ENCODE data around the gene NCLN.

DNA sequence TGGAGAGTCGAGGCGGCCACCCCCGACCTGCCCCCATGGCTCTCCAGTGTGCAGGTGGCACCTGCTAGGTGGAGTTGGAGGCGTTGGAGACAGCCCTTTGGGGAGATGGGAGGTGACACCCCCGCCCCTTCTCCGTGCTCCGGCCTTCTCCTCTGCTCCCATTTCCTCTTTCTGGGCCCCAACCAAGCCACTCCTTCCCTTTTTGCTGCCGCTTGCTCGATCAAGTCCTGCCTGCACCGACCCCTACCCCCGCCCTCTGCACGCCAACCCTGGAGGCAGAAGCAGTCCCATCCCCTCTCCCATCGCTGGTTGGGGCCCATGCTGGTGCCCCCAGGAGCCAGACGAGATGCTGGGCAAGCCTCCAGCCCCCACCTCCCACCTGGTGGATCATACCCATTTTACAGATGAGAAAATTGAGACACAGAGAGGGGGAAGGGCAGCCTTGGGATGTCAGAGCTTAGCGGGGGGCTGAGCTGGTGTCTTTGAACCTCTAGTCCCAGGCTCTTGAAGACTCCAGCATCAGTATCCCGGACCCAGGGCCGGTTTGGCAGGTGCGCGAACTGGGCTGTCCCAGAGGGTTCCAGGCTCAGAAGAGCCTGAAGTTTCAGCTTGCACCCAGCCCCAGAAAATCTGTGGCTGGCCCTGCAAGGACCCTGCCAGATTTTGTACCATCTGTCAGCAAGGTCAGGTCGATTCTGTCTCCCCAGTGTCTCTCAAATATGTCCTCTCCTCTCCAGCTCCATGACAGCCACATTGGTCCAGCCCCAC is 39.6 kb upstream of the NCLN start:
- TF ChIP-seq, protein P1, sequence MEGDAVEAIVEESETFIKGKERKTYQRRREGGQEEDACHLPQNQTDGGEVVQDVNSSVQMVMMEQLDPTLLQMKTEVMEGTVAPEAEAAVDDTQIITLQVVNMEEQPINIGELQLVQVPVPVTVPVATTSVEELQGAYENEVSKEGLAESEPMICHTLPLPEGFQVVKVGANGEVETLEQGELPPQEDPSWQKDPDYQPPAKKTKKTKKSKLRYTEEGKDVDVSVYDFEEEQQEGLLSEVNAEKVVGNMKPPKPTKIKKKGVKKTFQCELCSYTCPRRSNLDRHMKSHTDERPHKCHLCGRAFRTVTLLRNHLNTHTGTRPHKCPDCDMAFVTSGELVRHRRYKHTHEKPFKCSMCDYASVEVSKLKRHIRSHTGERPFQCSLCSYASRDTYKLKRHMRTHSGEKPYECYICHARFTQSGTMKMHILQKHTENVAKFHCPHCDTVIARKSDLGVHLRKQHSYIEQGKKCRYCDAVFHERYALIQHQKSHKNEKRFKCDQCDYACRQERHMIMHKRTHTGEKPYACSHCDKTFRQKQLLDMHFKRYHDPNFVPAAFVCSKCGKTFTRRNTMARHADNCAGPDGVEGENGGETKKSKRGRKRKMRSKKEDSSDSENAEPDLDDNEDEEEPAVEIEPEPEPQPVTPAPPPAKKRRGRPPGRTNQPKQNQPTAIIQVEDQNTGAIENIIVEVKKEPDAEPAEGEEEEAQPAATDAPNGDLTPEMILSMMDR (conservative IDR thresholded peaks at IDR 0.05): no peak
- no peak for TF ChIP-seq ZFX (IDR thresholded peaks at IDR 0.05)

Data from C4-2B (cell line).